Right lobe of liver (tissue), 6 donors: ENCODE data around the gene SMARCA5. TPM values are rescaled to one million over a fixed set of nuclear protein-coding genes. Genes with fewer than 3 reads are reported as not detected.

Experiments used
- ATAC-seq, 4 donors: fragments of 200-7000 bp; cut with Tn5 transposase; one replicate each; pipeline ENCODE4 v1.9.1; 2020; ENCODE audit warnings: mild to moderate bottlenecking in 4 of 4, moderate library complexity in 4 of 4
- DNase-seq, 3 donors: peaks; one replicate each; pipeline ENCODE4 v3.0.0-alpha.2; 2020
- H3K27ac ChIP-seq, 3 donors: fragments of 200-600 bp; one replicate each; pipeline ENCODE4 v1.8.0; 2022
- H3K27me3 ChIP-seq, 2 donors: fragments of 200-600 bp; one replicate each; pipeline ENCODE4 v1.8.0; 2022
- H3K36me3 ChIP-seq, 4 donors: fragments of 200-600 bp; sonication (generic) in 1 of 4; one replicate each; pipeline versions ENCODE4 v1.5.1 to v1.8.0; 2017 to 2022; ENCODE audit warnings: control low read depth in 1 of 4
- H3K4me1 ChIP-seq, 4 donors: fragments of 200-600 bp; sonication (generic) in 1 of 4; one replicate each; pipeline versions ENCODE4 v1.5.1 to v1.8.0; 2017 to 2022; ENCODE audit warnings: control low read depth in 1 of 4
- H3K4me3 ChIP-seq, 3 donors: fragments of 200-600 bp; one replicate each; pipeline ENCODE4 v1.8.0; 2022
- H3K9me3 ChIP-seq, 4 donors: fragments of 200-600 bp; sonication (generic) in 1 of 4; one replicate each; pipeline versions ENCODE4 v1.5.1 to v1.8.0; 2017 to 2022; ENCODE audit warnings: control low read depth in 1 of 4
- POLR2A ChIP-seq: fragments of 450-650 bp; IDR thresholded peaks from one replicate; pipeline ENCODE4 v1.6.1; 2017; ENCODE audit warnings: antibody characterized with exemption, mild to moderate bottlenecking
- WGBS: methylation state at CpG from one replicate; pipeline ENCODE4 v1.1.6; 2018; ENCODE audit warnings: low coverage, low lambda C conversion rate; ENCODE audit not compliant: insufficient coverage; ENCODE audit errors: missing lambda C conversion rate; 5-methylcytosine and 5-hydroxymethylcytosine counted together
- intact Hi-C, 2 donors: fragments of 100-400 bp; cut with DNase I; formaldehyde crosslinking; loops; one replicate each; pipeline versions ENCODE4 v1.11.2 to v1.14.1; 2022
- total RNA-seq, 6 experiments: library from RNA; depleted of rRNA in 2 of 6; stranded (reverse); fragments of >200 nt in 2 of 6; fragmentation: NEBNext Ultra II Directional in 3 of 6; extraction: Animal tissue kit (Norgen Biotek cat#: 25700) in 3 of 6; gene quantifications; one replicate each; pipeline versions ENCODE4 v1.1.0 to v1.2.4, GENCODE V29; 2016 to 2023
- TF ChIP-seq, protein P1 (sequence below), 4 donors: fragments of 200-600 bp in 3 of 4; fragments of 450-650 bp in 1 of 4; IDR thresholded peaks; one replicate each; pipeline versions ENCODE4 v1.5.1 to v1.8.0; 2016 to 2022; ENCODE audit warnings: antibody characterized with exemption in 4 of 4, mild to moderate bottlenecking in 2 of 4
- donor health status: DM: no; HTN: yes; CAD: no.
- donor health status: DM: no; HTN: no; CAD: no.
- donor health status: DM: no; HTN: no; CAD: no.
- donor health status: DM: no; HTN: yes; CAD: no.
- donor health status: DM: no; HTN: yes; CAD: no.

SMARCA5 gene
- total RNA-seq, 6 experiments from 2014 or later, result 7.8 to 24.1 (median 16.7) TPM

DNA sequence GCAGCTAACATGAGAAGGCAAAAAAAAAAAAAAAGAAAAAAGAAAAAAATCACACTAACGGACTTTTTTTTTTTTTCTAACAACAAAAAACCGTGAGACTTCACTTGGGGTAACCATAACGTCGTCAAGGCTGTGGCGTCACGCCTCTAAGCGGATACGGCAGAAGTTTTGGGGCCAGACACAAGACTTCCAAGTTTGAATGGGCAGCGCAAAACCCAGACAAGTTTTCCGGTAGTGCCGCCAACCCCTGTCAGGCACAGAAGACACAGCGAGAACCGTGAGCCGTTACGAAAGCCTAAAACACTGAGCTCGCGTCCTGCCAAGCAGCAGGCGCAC is 556 bp upstream of the SMARCA5 start:
- WGBS, result 0% methylated on average over 16 of the region's 18 CpGs
- Histone ChIP-seq H3K27ac (peak overlapping the region; percentile 90 to 95 (median 94)), H3K4me3 (peak overlapping the region; percentile 77 to 86 (median 86)), H3K4me1 (peaks cover 0 to 10% (median under 1%) of the 10 kb centered on the region in 4 donors), H3K36me3 (peaks cover 0 to 6% (median 0%) of the 10 kb centered on the region in 4 donors), H3K27me3 (no peaks in the 10 kb centered on the region), H3K9me3 (no peaks in the 10 kb centered on the region)
- no peak for TF ChIP-seq POLR2A
- TF ChIP-seq, protein P1, sequence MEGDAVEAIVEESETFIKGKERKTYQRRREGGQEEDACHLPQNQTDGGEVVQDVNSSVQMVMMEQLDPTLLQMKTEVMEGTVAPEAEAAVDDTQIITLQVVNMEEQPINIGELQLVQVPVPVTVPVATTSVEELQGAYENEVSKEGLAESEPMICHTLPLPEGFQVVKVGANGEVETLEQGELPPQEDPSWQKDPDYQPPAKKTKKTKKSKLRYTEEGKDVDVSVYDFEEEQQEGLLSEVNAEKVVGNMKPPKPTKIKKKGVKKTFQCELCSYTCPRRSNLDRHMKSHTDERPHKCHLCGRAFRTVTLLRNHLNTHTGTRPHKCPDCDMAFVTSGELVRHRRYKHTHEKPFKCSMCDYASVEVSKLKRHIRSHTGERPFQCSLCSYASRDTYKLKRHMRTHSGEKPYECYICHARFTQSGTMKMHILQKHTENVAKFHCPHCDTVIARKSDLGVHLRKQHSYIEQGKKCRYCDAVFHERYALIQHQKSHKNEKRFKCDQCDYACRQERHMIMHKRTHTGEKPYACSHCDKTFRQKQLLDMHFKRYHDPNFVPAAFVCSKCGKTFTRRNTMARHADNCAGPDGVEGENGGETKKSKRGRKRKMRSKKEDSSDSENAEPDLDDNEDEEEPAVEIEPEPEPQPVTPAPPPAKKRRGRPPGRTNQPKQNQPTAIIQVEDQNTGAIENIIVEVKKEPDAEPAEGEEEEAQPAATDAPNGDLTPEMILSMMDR (IDR thresholded peaks at IDR 0.05), result no peak
- ATAC-seq (no peak), DNase-seq (no peak)
- intact Hi-C loops, result no loop called here

DNA sequence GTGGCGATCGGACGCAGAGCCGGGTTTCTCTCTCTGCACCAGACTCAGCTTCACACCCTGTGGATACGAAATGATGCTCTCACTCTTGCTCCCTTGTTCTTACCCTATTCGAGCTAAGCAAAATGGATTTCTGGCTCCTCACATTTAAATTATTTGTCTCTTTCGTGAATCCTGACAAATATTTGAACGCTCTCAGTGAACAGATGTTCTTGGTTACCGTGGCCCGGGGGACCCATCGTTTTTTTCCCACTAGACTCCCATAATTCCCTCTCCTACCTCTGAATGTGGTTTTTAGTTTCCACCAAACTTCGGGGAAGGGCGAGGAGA is 630 bp downstream of the SMARCA5 start:
- H3K9me3 ChIP-seq, result no peaks in the 10 kb centered on the region
- no peak for ATAC-seq
- intact Hi-C loops, result no loop called here
- 0% methylated on average over 9 of the region's 13 CpGs for WGBS
- TF ChIP-seq, protein P1 (IDR thresholded peaks at IDR 0.05), result no peak
- no peak for TF ChIP-seq POLR2A
- H3K27me3 ChIP-seq, result no peaks in the 10 kb centered on the region
- peak overlapping the region; percentile 90 to 95 (median 94) for H3K27ac ChIP-seq
- H3K36me3 ChIP-seq, result peaks cover 0 to 11% (median 0%) of the 10 kb centered on the region in 4 donors
- H3K4me3 ChIP-seq, result peak overlapping the region; percentile 77 to 86 (median 86)
- DNase-seq, result no peak
- peaks cover 0 to 10% (median 0%) of the 10 kb centered on the region in 4 donors for H3K4me1 ChIP-seq

DNA sequence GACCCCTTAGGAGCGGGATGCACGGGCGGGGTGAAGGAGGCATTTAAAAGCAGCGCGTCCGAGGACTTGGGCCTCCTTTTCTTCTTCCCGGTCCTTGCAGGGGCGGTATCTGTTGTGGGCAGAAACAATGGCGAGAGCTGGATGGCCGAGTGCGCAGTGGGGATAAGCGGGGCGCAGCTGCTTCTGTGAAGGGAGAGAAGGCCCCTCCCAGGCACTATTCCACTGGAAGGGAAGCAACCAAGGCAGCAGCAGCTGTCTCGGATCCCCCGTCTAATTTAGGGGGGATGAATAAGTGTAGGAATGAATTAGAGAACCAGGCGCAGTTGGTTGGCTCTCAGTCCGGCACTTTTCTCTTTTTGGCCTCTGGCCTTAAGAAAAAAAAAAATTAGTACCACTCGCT is 995 bp downstream of the SMARCA5 start:
- Histone ChIP-seq H3K36me3 (peaks cover 0 to 11% (median 0%) of the 10 kb centered on the region in 4 donors), H3K27ac (peak overlapping the region; percentile 90 to 95 (median 94)), H3K9me3 (no peaks in the 10 kb centered on the region), H3K4me1 (peaks cover 0 to 10% (median 0%) of the 10 kb centered on the region in 4 donors), H3K4me3 (peak overlapping the region; percentile 77 to 86 (median 86)), H3K27me3 (no peaks in the 10 kb centered on the region)
- WGBS, result 1% methylated on average over 12 of the region's 18 CpGs
- intact Hi-C loops, result no loop called here
- DNase-seq (peak; percentile 43 to 59 (median 49)), ATAC-seq (peak in 3 of 4 donors; percentile 1 to 11 (median 5))
- TF ChIP-seq, protein P1 (IDR thresholded peaks at IDR 0.05), result no peak

DNA sequence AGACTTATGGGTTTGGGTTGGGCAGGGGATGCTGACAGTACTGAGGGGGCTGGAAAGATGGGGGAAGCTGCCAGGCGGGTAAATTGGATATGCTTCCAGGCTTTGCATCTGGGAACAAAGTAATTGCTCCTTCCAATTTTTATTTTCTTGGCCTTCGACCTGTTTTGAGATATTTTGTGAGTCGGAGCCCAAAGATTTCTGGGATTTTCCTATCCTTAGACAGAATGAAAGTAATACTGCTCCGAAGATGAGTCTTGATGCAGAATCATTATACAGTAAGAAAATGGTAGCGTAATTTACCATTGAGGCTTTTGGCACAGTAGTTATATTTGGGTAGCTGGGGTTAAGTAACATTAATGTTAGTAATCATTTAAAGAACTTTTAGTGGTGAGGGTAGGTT is 1.4 kb downstream of the SMARCA5 start:
- intact Hi-C loops, result no loop called here
- DNase-seq, result no peak
- Histone ChIP-seq H3K4me1 (peaks cover 0 to 10% (median 0%) of the 10 kb centered on the region in 4 donors), H3K4me3 (peak overlapping the region; percentile 77 to 86 (median 86)), H3K27me3 (no peaks in the 10 kb centered on the region), H3K9me3 (no peaks in the 10 kb centered on the region), H3K36me3 (peaks cover 0 to 11% (median 0%) of the 10 kb centered on the region in 4 donors), H3K27ac (peak overlapping the region in 2 of 3 donors; percentile 90 to 95)
- no peak for TF ChIP-seq POLR2A
- no peak for ATAC-seq
- WGBS, result 26% methylated on average over 5 of the region's 5 CpGs

DNA sequence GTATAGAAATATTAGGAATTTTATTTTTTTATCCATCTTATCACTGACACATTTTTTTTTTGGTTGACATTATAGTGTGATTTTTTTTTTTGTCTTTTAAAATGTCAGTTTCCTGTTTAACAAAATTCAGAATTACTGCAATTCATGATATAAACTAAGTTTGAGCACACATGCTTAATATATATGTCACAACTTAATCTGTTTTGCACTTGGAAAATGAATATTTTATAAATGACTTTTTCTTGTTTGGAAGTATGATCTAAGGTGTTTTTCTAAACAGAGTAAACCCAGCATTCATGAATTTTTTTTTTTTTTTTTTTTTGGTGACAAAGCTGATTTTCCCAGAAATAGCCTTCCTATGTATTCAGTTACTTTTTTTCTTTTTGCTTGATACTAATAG is 2.4 kb downstream of the SMARCA5 start:
- no peaks in the 10 kb centered on the region for H3K27me3 ChIP-seq
- TF ChIP-seq, protein P1 (IDR thresholded peaks at IDR 0.05), result no peak
- H3K4me3 ChIP-seq, result no peak overlapping the region
- H3K4me1 ChIP-seq, result peaks cover 0 to 10% (median 0%) of the 10 kb centered on the region in 4 donors
- no peak overlapping the region for H3K27ac ChIP-seq
- DNase-seq (no peak), ATAC-seq (no peak)
- H3K9me3 ChIP-seq, result no peaks in the 10 kb centered on the region
- intact Hi-C loops, result no loop called here
- H3K36me3 ChIP-seq, result peaks cover 0 to 11% (median 0%) of the 10 kb centered on the region in 4 donors
